GM23338 (cell line): ENCODE results near the gene TMEM178B.

Experiments
- CREB1 ChIP-seq: fragments of 250-450 bp; sonication (Bioruptor Pico); IDR thresholded peaks from 2 replicates; pipeline ENCODE4 v1.5.0; 2020; ENCODE audit warnings: low read depth, mild to moderate bottlenecking, moderate library complexity
- CTCF ChIP-seq, 2 experiments: fragments of 200-600 bp in 1 of 2; sonication (generic) in 1 of 2; conservative IDR thresholded peaks; 2 replicates each; pipeline versions ENCODE4 v1.5.1 to v1.6.1; 2016 to 2017; ENCODE audit warnings: antibody characterized with exemption in 2 of 2, low read depth in 2 of 2, mild to moderate bottlenecking in 2 of 2, moderate library complexity in 1 of 2
- ETS1 ChIP-seq: IDR thresholded peaks from 2 replicates; pipeline ENCODE4 v1.6.1; 2016; ENCODE audit warnings: antibody characterized with exemption
- EZH2 ChIP-seq: fragments of 200-600 bp; sonication (generic); IDR thresholded peaks from one replicate; pipeline ENCODE4 v1.8.0; 2017; ENCODE audit warnings: antibody characterized with exemption, mild to moderate bottlenecking, low read depth; ENCODE audit not compliant: unreplicated experiment
- EZH2phosphoT487 ChIP-seq: fragments of 200-600 bp; sonication (generic); IDR thresholded peaks from one replicate; pipeline ENCODE4 v1.8.1; 2018; ENCODE audit warnings: antibody characterized with exemption; ENCODE audit not compliant: unreplicated experiment
- JUNB ChIP-seq: IDR thresholded peaks from one replicate; pipeline ENCODE4 v1.6.1; 2016; ENCODE audit warnings: antibody characterized with exemption; ENCODE audit not compliant: unreplicated experiment
- NANOG ChIP-seq: IDR thresholded peaks from 2 replicates; pipeline ENCODE4 v1.6.1; 2016; ENCODE audit warnings: antibody characterized with exemption, borderline replicate concordance
- POLR2AphosphoS5 ChIP-seq: IDR thresholded peaks from 2 replicates; pipeline ENCODE4 v1.6.1; 2016; ENCODE audit warnings: antibody characterized with exemption, low read depth
- ZNF331 ChIP-seq: fragments of 250-450 bp; sonication (Bioruptor Pico); IDR thresholded peaks from 2 replicates; pipeline ENCODE4 v1.5.0; 2020; ENCODE audit warnings: low read depth, mild to moderate bottlenecking, moderate library complexity
- TF ChIP-seq, protein P1 (sequence below): IDR thresholded peaks from one replicate; pipeline ENCODE4 v1.6.1; 2018; ENCODE audit warnings: antibody characterized with exemption; ENCODE audit not compliant: unreplicated experiment

GRCh38 chr7:141144921-141145629 is 71.2 kb downstream of the TMEM178B start:
- no peak for TF ChIP-seq EZH2
- TF ChIP-seq CTCF (conservative IDR thresholded peaks at IDR 0.05; ENCODE audit: low read depth in 2 of 2) = no peak
- TF ChIP-seq, protein P1, sequence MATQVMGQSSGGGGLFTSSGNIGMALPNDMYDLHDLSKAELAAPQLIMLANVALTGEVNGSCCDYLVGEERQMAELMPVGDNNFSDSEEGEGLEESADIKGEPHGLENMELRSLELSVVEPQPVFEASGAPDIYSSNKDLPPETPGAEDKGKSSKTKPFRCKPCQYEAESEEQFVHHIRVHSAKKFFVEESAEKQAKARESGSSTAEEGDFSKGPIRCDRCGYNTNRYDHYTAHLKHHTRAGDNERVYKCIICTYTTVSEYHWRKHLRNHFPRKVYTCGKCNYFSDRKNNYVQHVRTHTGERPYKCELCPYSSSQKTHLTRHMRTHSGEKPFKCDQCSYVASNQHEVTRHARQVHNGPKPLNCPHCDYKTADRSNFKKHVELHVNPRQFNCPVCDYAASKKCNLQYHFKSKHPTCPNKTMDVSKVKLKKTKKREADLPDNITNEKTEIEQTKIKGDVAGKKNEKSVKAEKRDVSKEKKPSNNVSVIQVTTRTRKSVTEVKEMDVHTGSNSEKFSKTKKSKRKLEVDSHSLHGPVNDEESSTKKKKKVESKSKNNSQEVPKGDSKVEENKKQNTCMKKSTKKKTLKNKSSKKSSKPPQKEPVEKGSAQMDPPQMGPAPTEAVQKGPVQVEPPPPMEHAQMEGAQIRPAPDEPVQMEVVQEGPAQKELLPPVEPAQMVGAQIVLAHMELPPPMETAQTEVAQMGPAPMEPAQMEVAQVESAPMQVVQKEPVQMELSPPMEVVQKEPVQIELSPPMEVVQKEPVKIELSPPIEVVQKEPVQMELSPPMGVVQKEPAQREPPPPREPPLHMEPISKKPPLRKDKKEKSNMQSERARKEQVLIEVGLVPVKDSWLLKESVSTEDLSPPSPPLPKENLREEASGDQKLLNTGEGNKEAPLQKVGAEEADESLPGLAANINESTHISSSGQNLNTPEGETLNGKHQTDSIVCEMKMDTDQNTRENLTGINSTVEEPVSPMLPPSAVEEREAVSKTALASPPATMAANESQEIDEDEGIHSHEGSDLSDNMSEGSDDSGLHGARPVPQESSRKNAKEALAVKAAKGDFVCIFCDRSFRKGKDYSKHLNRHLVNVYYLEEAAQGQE = no peak
- TF ChIP-seq EZH2phosphoT487 = no peak
- TF ChIP-seq CREB1 (CRISPR knock-in tag) = no peak
- no peak for TF ChIP-seq POLR2AphosphoS5
- no peak for TF ChIP-seq ZNF331 (CRISPR knock-in tag)
- no peak for TF ChIP-seq JUNB
- TF ChIP-seq ETS1 = no peak
- no peak for TF ChIP-seq NANOG
